Kidney (tissue), 14 donors: ENCODE measurements around the gene CACTIN. TPM values are rescaled to one million over a fixed set of nuclear protein-coding genes. Genes with fewer than 3 reads are reported as not detected.

Experiments used
- DNase-seq, 5 donors: peaks; one replicate each; pipeline ENCODE4 v3.0.0-alpha.2; 2013 to 2020
- FAIRE-seq: peaks from 2 replicates; lab custom pipeline; 2012; peaks lifted over from hg19 to GRCh38; lab: Jason Lieb, UNC
- H3K27ac ChIP-seq, 2 donors: one replicate each; pipeline ENCODE4 v1.7.0; 2013; ENCODE audit warnings: low read depth in 2 of 2, low read length in 2 of 2, inconsistent platforms in 1 of 2
- H3K27me3 ChIP-seq: one replicate; pipeline ENCODE4 v1.7.1; 2013; ENCODE audit warnings: low read length, inconsistent platforms; ENCODE audit not compliant: control insufficient read depth, insufficient read depth
- H3K36me3 ChIP-seq, 3 donors: one replicate each; pipeline versions ENCODE4 v1.7.0 to v1.7.1; 2013; ENCODE audit warnings: low read length in 3 of 3, control low read depth in 1 of 3, inconsistent platforms in 1 of 3; ENCODE audit not compliant: insufficient read depth in 3 of 3, control insufficient read depth in 2 of 3
- H3K4me1 ChIP-seq, 3 donors: one replicate each; pipeline versions ENCODE4 v1.7.0 to v1.7.1; 2013; ENCODE audit warnings: low read length in 3 of 3, inconsistent platforms in 1 of 3, low read depth in 1 of 3; ENCODE audit not compliant: control insufficient read depth in 2 of 3, insufficient read depth in 2 of 3
- H3K4me3 ChIP-seq, 3 donors: one replicate each; pipeline versions ENCODE4 v1.7.0 to v1.8.1; 2013; ENCODE audit warnings: low read length in 3 of 3, control low read depth in 1 of 3, inconsistent platforms in 1 of 3
- H3K9ac ChIP-seq, 3 donors: one replicate each; pipeline versions ENCODE4 v1.7.0 to v1.7.1; 2013; ENCODE audit warnings: low read length in 3 of 3, control low read depth in 1 of 3, inconsistent platforms in 1 of 3
- H3K9me3 ChIP-seq, 3 donors: one replicate each; pipeline versions ENCODE4 v1.7.0 to v1.7.1; 2013; ENCODE audit warnings: low read length in 3 of 3, control low read depth in 1 of 3, inconsistent platforms in 1 of 3; ENCODE audit not compliant: control insufficient read depth in 2 of 3, insufficient read depth in 1 of 3
- CTCF ChIP-seq: IDR thresholded peaks from 3 replicates; pipeline ENCODE4 v1.5.1; 2012; ENCODE audit warnings: mild to moderate bottlenecking, moderate library complexity, borderline replicate concordance; ENCODE audit not compliant: insufficient read depth; ENCODE audit errors: extremely low read depth
- intact Hi-C: fragments of 100-400 bp; cut with DNase I; formaldehyde crosslinking; loops from one replicate; pipeline ENCODE4 v1.11.1; 2022
- polyA plus RNA-seq: library from polyadenylated mRNA; stranded (reverse); fragments of 350-450 nt; fragmentation: Illumina TruSeq; extraction: RNeasy Lipid Tissue Mini Kit (QIAGEN cat#74804); gene quantifications from one replicate; pipeline ENCODE4 v1.2.3, GENCODE V29; 2014; ENCODE audit warnings: low read depth, low replicate concordance; ENCODE audit not compliant: insufficient read depth
- total RNA-seq: library from RNA; stranded (reverse); fragmentation: NEBNext Ultra II Directional; extraction: Animal tissue kit (Norgen Biotek cat#: 25700); gene quantifications from one replicate; pipeline ENCODE4 v1.2.1, GENCODE V29; 2021
- donor health status: control.
- donor health status: control.
- donor health status: control.
- donor health status: control.
- donor health status: control.
- donor health status: DM: yes; HTN: yes; CAD: no.
- donor health status: Normal renal cell carcinoma (clear cell type).

The CACTIN gene
- total and polyA plus RNA-seq, 2 donors from 2014 or later: 11.6 to 23.9 TPM

- Histone ChIP-seq H3K4me1 (peaks cover 0 to 9% (median 0%) of the 10 kb centered on the region in 3 donors), H3K9ac (no peak overlapping the region), H3K4me3 (no peak overlapping the region), H3K27ac (no peak overlapping the region), H3K9me3 (no peaks in the 10 kb centered on the region), H3K27me3 (no peaks in the 10 kb centered on the region), H3K36me3 (peaks cover 0 to 2% (median 0%) of the 10 kb centered on the region in 3 donors)
- no peak for DNase-seq
- no peak for TF ChIP-seq CTCF
- no peak for FAIRE-seq
- intact Hi-C loops: no loop called here
Observed at GRCh38 chr19:3612901-3613741, 13.5 kb downstream of the CACTIN start.

- DNase-seq: no peak
- FAIRE-seq: no peak
Observed at GRCh38 chr19:3612330-3612729, 14.3 kb downstream of the CACTIN start.

GRCh38 chr19:3611841-3612240 is 14.7 kb downstream of the CACTIN start:
- TF ChIP-seq CTCF: no peak
- FAIRE-seq: no peak
- Histone ChIP-seq H3K4me3 (no peak overlapping the region), H3K4me1 (peaks cover 0 to 14% (median 0%) of the 10 kb centered on the region in 3 donors), H3K36me3 (peaks cover 0 to 2% (median 0%) of the 10 kb centered on the region in 3 donors), H3K27me3 (no peaks in the 10 kb centered on the region), H3K9me3 (no peaks in the 10 kb centered on the region), H3K9ac (no peak overlapping the region), H3K27ac (no peak overlapping the region)
- intact Hi-C loops: no loop called here
- DNase-seq: no peak

More at GRCh38 chr19:3612330-3612729, 14.3 kb downstream of the CACTIN start:
- intact Hi-C loops: no loop called here
- TF ChIP-seq CTCF: no peak
- no peak overlapping the region for H3K4me3 ChIP-seq
- peaks cover 0 to 2% (median 0%) of the 10 kb centered on the region in 3 donors for H3K36me3 ChIP-seq
- H3K27ac ChIP-seq: no peak overlapping the region
- no peaks in the 10 kb centered on the region for H3K27me3 ChIP-seq
- no peak overlapping the region for H3K9ac ChIP-seq
- H3K4me1 ChIP-seq: peaks cover 0 to 12% (median 0%) of the 10 kb centered on the region in 3 donors
- no peaks in the 10 kb centered on the region for H3K9me3 ChIP-seq
